AG08395 (cell line): ENCODE measurements around the gene PPP1R26.
"Not testable (repeated sequence)": the region's sequence is repeated elsewhere in the genome, so short reads cannot be mapped to it uniquely, and the experiment has no call there.

Experiments used
- DNase-seq: peaks from one replicate; pipeline ENCODE4 v3.0.0; 2012; ENCODE audit warnings: mixed read lengths, low spot score

The PPP1R26 gene

GRCh38 chr9:135504262-135505243, 25.0 kb downstream of the PPP1R26 start:
- peak; percentile 77 for DNase-seq

GRCh38 chr9:135505406-135506187, 26.0 kb downstream of the PPP1R26 start:
- DNase-seq = no peak

GRCh38 chr9:135506327-135507103, 26.9 kb downstream of the PPP1R26 start:
- DNase-seq = peak; percentile 19

- DNase-seq = no peak
Observed at GRCh38 chr9:135507104-135508035, 27.8 kb downstream of the PPP1R26 start.

GRCh38 chr9:135508211-135508820, 28.7 kb downstream of the PPP1R26 start:
- DNase-seq = no peak

GRCh38 chr9:135509458-135509857, 29.9 kb downstream of the PPP1R26 start:
- no peak for DNase-seq

- no peak for DNase-seq
Observed at GRCh38 chr9:135512241-135512603, 32.6 kb downstream of the PPP1R26 start.

- no peak for DNase-seq
Observed at GRCh38 chr9:135512904-135513303, 33.3 kb downstream of the PPP1R26 start.

GRCh38 chr9:135513351-135513846, 33.8 kb downstream of the PPP1R26 start:
- no peak for DNase-seq

- DNase-seq = not testable (repeated sequence)
Observed at GRCh38 chr9:135513906-135514305, 34.3 kb downstream of the PPP1R26 start.

- no peak for DNase-seq
Observed at GRCh38 chr9:135514342-135515082, 34.9 kb downstream of the PPP1R26 start.

- no peak for DNase-seq
Observed at GRCh38 chr9:135515083-135515951, 35.7 kb downstream of the PPP1R26 start.

GRCh38 chr9:135516132-135516860, 36.7 kb downstream of the PPP1R26 start:
- DNase-seq = no peak

GRCh38 chr9:135517407-135517822, 37.8 kb downstream of the PPP1R26 start:
- DNase-seq = no peak

GRCh38 chr9:135519179-135519971, 39.8 kb downstream of the PPP1R26 start:
- DNase-seq = no peak

- no peak for DNase-seq
Observed at GRCh38 chr9:135520916-135521607, 41.5 kb downstream of the PPP1R26 start, which contains the start of gene LCN1. Gene LCN1 (plus strand): TSS chr9:135521440. CDS start chr9:135521498, 58 bp downstream.
